GM18505 (cell line): Measurements from ENCODE around the gene TATDN2.

Experiments
- ATAC-seq: cut with Tn5 transposase; IDR thresholded peaks from one replicate; pipeline ENCODE4 v1.9.1; 2021; ENCODE audit not compliant: unreplicated experiment
- POLR2A ChIP-seq: IDR thresholded peaks from 4 replicates; pipeline ENCODE4 v1.6.1; 2011; ENCODE audit warnings: borderline replicate concordance; ENCODE audit not compliant: insufficient read depth, insufficient read length; ENCODE audit errors: extremely low read depth

The TATDN2 gene

GRCh38 chr3:10224794-10225665 is 23.2 kb upstream of the TATDN2 start:
- no peak for ATAC-seq

GRCh38 chr3:10226293-10226692 is 22.0 kb upstream of the TATDN2 start:
- no peak for ATAC-seq
- no peak for TF ChIP-seq POLR2A

More at GRCh38 chr3:10224794-10225665, 23.2 kb upstream of the TATDN2 start:
- TF ChIP-seq POLR2A, result no peak

- no peak for ATAC-seq
- TF ChIP-seq POLR2A, result no peak
Measured at GRCh38 chr3:10228248-10228950, 19.9 kb upstream of the TATDN2 start.

- no peak for ATAC-seq
- no peak for TF ChIP-seq POLR2A
Measured at GRCh38 chr3:10229576-10229975, 18.7 kb upstream of the TATDN2 start.

GRCh38 chr3:10232137-10232536 is 16.1 kb upstream of the TATDN2 start:
- no peak for TF ChIP-seq POLR2A
- no peak for ATAC-seq

GRCh38 chr3:10233988-10234387 is 14.3 kb upstream of the TATDN2 start:
- ATAC-seq, result no peak

GRCh38 chr3:10234526-10235230 is 13.6 kb upstream of the TATDN2 start:
- TF ChIP-seq POLR2A, result no peak
- no peak for ATAC-seq

More at GRCh38 chr3:10233988-10234387, 14.3 kb upstream of the TATDN2 start:
- TF ChIP-seq POLR2A, result no peak

- no peak for ATAC-seq
- TF ChIP-seq POLR2A, result no peak
Measured at GRCh38 chr3:10235551-10235950, 12.7 kb upstream of the TATDN2 start.

GRCh38 chr3:10238345-10239183 is 9.7 kb upstream of the TATDN2 start:
- no peak for ATAC-seq
- TF ChIP-seq POLR2A, result no peak

- ATAC-seq, result no peak
Measured at GRCh38 chr3:10240799-10241198, 7.5 kb upstream of the TATDN2 start.

GRCh38 chr3:10242182-10243065 is 5.8 kb upstream of the TATDN2 start:
- TF ChIP-seq POLR2A, result no peak
- no peak for ATAC-seq

More at GRCh38 chr3:10240799-10241198, 7.5 kb upstream of the TATDN2 start:
- TF ChIP-seq POLR2A, result no peak

GRCh38 chr3:10244009-10244408 is 4.2 kb upstream of the TATDN2 start:
- TF ChIP-seq POLR2A, result no peak
- no peak for ATAC-seq
